ENCODE data around the gene CNNM3. TPM values are rescaled to one million over a fixed set of nuclear protein-coding genes. Genes with fewer than 3 reads are reported as not detected.

Gene CNNM3
- total RNA-seq, 1 experiment from 2014 or later, result 7.0 TPM

DNA sequence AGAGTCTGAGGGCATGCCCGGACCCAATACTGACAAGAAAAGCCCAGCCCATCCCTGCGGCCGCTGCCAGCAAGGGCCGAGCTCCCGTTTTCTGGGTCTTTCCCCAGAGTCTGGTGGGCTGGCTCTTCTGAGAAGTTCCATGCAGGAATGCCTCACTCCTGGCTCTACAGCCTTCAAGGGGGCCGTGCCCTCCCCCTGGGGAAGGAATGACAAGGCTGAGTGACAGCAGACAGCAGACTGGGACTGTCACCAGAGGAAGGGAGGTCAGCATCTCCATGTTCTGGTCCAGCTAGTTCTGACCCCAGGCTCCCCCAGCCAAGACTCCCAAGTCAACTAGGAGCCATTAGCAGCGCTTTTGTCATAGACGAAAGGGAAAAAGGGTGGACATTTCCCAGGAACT lies 66.8 kb downstream of the CNNM3 start:
- Histone ChIP-seq H3K9ac (ENCODE audit: low read length) (no peak overlapping the region), H3K4me2 (ENCODE audit: low read depth, low read length, poor library complexity, severe bottlenecking) (no peak overlapping the region), H4K20me1 (ENCODE audit: insufficient read depth, low read depth, low read length) (no peaks in the 10 kb centered on the region)

DNA sequence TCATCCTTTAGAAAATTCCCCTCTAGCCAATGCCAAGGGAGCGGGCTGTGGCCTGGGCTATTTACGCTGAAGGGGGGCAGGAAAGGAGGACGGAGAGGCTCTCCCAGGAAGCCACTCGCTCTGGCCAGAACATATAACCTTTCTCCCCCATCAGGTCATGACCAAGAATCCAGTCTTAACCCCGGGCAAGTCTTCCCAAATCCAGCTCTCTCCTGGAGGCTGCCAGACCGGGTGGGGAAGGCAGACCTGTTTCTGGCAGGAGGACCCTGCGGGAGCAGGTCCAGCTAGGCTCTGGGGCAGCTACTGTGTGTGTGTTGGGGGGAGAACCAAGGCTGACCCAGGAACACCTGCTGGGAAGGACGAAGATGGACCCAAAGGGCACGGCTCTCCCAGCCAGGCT lies 67.2 kb downstream of the CNNM3 start:
- Histone ChIP-seq H3K9me3 (ENCODE audit: low read length) (no peaks in the 10 kb centered on the region), H2AFZ (ENCODE audit: low read length) (no peak overlapping the region), H3K4me3 (ENCODE audit: low read length) (no peak overlapping the region), H3K4me2 (ENCODE audit: low read depth, low read length, poor library complexity, severe bottlenecking) (no peak overlapping the region), H3K9ac (ENCODE audit: low read length) (no peak overlapping the region), H3K36me3 (ENCODE audit: insufficient read depth, low read length) (no peaks in the 10 kb centered on the region), H3K27me3 (ENCODE audit: low read length) (no peaks in the 10 kb centered on the region), H3K4me1 (ENCODE audit: low read length) (no peaks in the 10 kb centered on the region), H3K27ac (ENCODE audit: low read length) (no peak overlapping the region), H3K9me2 (replicated peaks; ENCODE audit: insufficient read depth, low read length) (no peaks in the 10 kb centered on the region), H4K20me1 (ENCODE audit: insufficient read depth, low read depth, low read length) (no peaks in the 10 kb centered on the region), H3K79me2 (ENCODE audit: low read length) (no peaks in the 10 kb centered on the region)
- no peak for DNase-seq

More for the DNA sequence above, 66.8 kb downstream of the CNNM3 start:
- Histone ChIP-seq H3K79me2 (ENCODE audit: low read length) (no peaks in the 10 kb centered on the region), H3K36me3 (ENCODE audit: insufficient read depth, low read length) (no peaks in the 10 kb centered on the region), H2AFZ (ENCODE audit: low read length) (no peak overlapping the region), H3K27ac (ENCODE audit: low read length) (no peak overlapping the region), H3K9me2 (replicated peaks; ENCODE audit: insufficient read depth, low read length) (no peaks in the 10 kb centered on the region), H3K9me3 (ENCODE audit: low read length) (no peaks in the 10 kb centered on the region), H3K27me3 (ENCODE audit: low read length) (no peaks in the 10 kb centered on the region), H3K4me1 (ENCODE audit: low read length) (no peaks in the 10 kb centered on the region), H3K4me3 (ENCODE audit: low read length) (no peak overlapping the region)
- no peak for DNase-seq

Small RNA genes lying within 50 kb of the gene (small RNA-seq; reads per million reads assigned to genes)
- gene MIR3127, result not detected

Other genes starting within 250 kb of the CNNM3 start
- 24.7 and 40.6 TPM in 2 replicates for gene KANSL3, start 178.0 kb upstream of the CNNM3 start, total RNA-seq (2014; rRNA removed; shearing (Covaris generic); ENCODE audit: low replicate concordance)
- not detected in 2 replicates for gene FER1L5, start 173.5 kb upstream of the CNNM3 start, total RNA-seq (2014; rRNA removed; shearing (Covaris generic); ENCODE audit: low replicate concordance)
- gene LMAN2L, start 76.2 kb upstream of the CNNM3 start, total RNA-seq (2014; rRNA removed; shearing (Covaris generic); ENCODE audit: low replicate concordance), result 6.3 and 23.5 TPM in 2 replicates
- 5.6 and 6.4 TPM in 2 replicates for gene CNNM4, start 55.4 kb upstream of the CNNM3 start, total RNA-seq (2014; rRNA removed; shearing (Covaris generic); ENCODE audit: low replicate concordance)
- 1.6 and 9.8 TPM in 2 replicates for gene ANKRD23, start 27.8 kb downstream of the CNNM3 start, total RNA-seq (2014; rRNA removed; shearing (Covaris generic); ENCODE audit: low replicate concordance)
- gene ANKRD39, start 41.7 kb downstream of the CNNM3 start, total RNA-seq (2014; rRNA removed; shearing (Covaris generic); ENCODE audit: low replicate concordance), result 11.1 and 12.5 TPM in 2 replicates
- 2.5 and 6.3 TPM in 2 replicates for gene SEMA4C, start 53.8 kb downstream of the CNNM3 start, total RNA-seq (2014; rRNA removed; shearing (Covaris generic); ENCODE audit: low replicate concordance)
- gene FAM178B, start 170.3 kb downstream of the CNNM3 start, total RNA-seq (2014; rRNA removed; shearing (Covaris generic); ENCODE audit: low replicate concordance), result not detected in 2 replicates